A673 (cell line): ENCODE results near the gene PID1. TPM values are rescaled to one million over a fixed set of nuclear protein-coding genes. Genes with fewer than 3 reads are reported as not detected.

Experiments
- BruUV-seq: library from RNA; stranded (reverse); fragments of 400-500 nt; replicated peaks from 2 replicates; lab custom pipeline; 2021; lab: Mats Ljungman, UMichigan
- CTCF ChIA-PET: fragments of 300-600 bp; sonication (Branson Sonifier 250); formaldehyde crosslinking; loops from one replicate; lab custom pipeline; 2022; ENCODE audit warnings: antibody characterized with exemption; lab: Charles Lee
- POLR2A ChIA-PET: fragments of 300-600 bp; sonication (Branson Sonifier 250); formaldehyde crosslinking; loops from one replicate; lab custom pipeline; 2022; ENCODE audit warnings: antibody characterized with exemption; ENCODE audit not compliant: low non-redundant PET; lab: Charles Lee
- DNase-seq: peaks from one replicate; pipeline ENCODE4 v3.0.0-alpha.2; 2015; ENCODE audit warnings: low spot score
- H3K27ac ChIP-seq: fragments of 200-600 bp; sonication (generic); 2 replicates; pipeline ENCODE4 v1.5.1; 2016; ENCODE audit warnings: mixed run types, low read depth, mild to moderate bottlenecking, mixed read lengths, antibody characterized with exemption, low read length; ENCODE audit not compliant: poor library complexity, severe bottlenecking
- H3K27me3 ChIP-seq: fragments of 200-600 bp; sonication (generic); replicated peaks from 2 replicates; pipeline ENCODE4 v1.6.1; 2017; ENCODE audit warnings: mixed run types, low read depth, mild to moderate bottlenecking, mixed read lengths, antibody characterized with exemption, low read length; ENCODE audit not compliant: insufficient read depth, poor library complexity
- H3K36me3 ChIP-seq: fragments of 200-600 bp; sonication (generic); 2 replicates; pipeline ENCODE4 v1.6.1; 2016; ENCODE audit warnings: mixed run types, mild to moderate bottlenecking, mixed read lengths, antibody characterized with exemption, low read length; ENCODE audit not compliant: insufficient read depth, poor library complexity, severe bottlenecking
- H3K4me1 ChIP-seq: fragments of 200-600 bp; sonication (generic); 2 replicates; pipeline ENCODE4 v1.6.1; 2017; ENCODE audit warnings: mixed run types, mild to moderate bottlenecking, mixed read lengths, antibody characterized with exemption, low read length; ENCODE audit not compliant: insufficient read depth, poor library complexity, severe bottlenecking
- H3K4me3 ChIP-seq: fragments of 200-600 bp; sonication (generic); 2 replicates; pipeline ENCODE4 v1.5.1; 2016; ENCODE audit warnings: low read depth, mixed run types, mild to moderate bottlenecking, mixed read lengths, low read length; ENCODE audit not compliant: poor library complexity, severe bottlenecking
- H3K9me3 ChIP-seq: fragments of 200-600 bp; sonication (generic); 2 replicates; pipeline ENCODE4 v1.6.1; 2016; ENCODE audit warnings: mixed run types, low read depth, mild to moderate bottlenecking, mixed read lengths, antibody characterized with exemption, low read length; ENCODE audit not compliant: poor library complexity, severe bottlenecking
- EZH2 ChIP-seq: fragments of 200-600 bp; sonication (generic); IDR thresholded peaks from 2 replicates; pipeline ENCODE4 v1.6.1; 2017; ENCODE audit warnings: borderline replicate concordance, low read depth, mild to moderate bottlenecking, mixed read lengths, antibody characterized with exemption, low read length; ENCODE audit not compliant: poor library complexity, severe bottlenecking
- intact Hi-C: fragments of 100-400 bp; cut with micrococcal nuclease; formaldehyde crosslinking; loops from one replicate; pipeline ENCODE4 v1.10.0; 2022; ENCODE audit not compliant: unreplicated experiment
- total RNA-seq: library from RNA; stranded (reverse); gene quantifications from 2 replicates; pipeline ENCODE4 v1.2.3, GENCODE V29; 2021
- TF ChIP-seq, protein P1 (sequence below): fragments of 300-800, 200-600 bp; sonication (generic); conservative IDR thresholded peaks from 2 replicates; pipeline ENCODE4 v1.5.1; 2017; ENCODE audit warnings: low read depth, mild to moderate bottlenecking, antibody characterized with exemption, low read length, moderate library complexity, mixed read lengths

Gene PID1
- total RNA-seq, 1 experiment from 2014 or later, result 1.5 TPM

DNA sequence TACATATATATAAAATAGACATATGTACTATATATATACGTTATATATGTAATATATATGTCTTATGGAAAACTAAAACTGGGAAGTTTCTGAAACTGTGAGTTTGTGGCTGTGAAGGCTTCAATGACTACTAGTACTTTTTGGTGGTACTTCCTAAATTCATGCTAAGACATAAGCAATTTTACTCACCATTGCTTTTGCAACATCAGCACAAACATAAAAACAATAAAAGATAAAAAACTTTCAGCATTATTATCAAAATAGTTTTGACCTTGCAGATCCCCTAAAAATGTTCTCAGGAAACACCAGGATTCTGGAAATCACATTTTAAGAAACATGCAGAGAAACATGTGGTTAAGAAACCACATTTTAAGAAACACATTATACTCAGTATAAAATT is 269.9 kb downstream of the PID1 start:
- Histone ChIP-seq H3K27me3 (no peaks in the 10 kb centered on the region), H3K9me3 (peaks cover 13% of the 10 kb centered on the region), H3K27ac (no peak overlapping the region), H3K4me1 (no peaks in the 10 kb centered on the region), H3K4me3 (no peak overlapping the region), H3K36me3 (no peaks in the 10 kb centered on the region)
- no peak for DNase-seq
- POLR2A ChIA-PET, result no interaction called here
- TF ChIP-seq EZH2, result no peak
- TF ChIP-seq, protein P1, sequence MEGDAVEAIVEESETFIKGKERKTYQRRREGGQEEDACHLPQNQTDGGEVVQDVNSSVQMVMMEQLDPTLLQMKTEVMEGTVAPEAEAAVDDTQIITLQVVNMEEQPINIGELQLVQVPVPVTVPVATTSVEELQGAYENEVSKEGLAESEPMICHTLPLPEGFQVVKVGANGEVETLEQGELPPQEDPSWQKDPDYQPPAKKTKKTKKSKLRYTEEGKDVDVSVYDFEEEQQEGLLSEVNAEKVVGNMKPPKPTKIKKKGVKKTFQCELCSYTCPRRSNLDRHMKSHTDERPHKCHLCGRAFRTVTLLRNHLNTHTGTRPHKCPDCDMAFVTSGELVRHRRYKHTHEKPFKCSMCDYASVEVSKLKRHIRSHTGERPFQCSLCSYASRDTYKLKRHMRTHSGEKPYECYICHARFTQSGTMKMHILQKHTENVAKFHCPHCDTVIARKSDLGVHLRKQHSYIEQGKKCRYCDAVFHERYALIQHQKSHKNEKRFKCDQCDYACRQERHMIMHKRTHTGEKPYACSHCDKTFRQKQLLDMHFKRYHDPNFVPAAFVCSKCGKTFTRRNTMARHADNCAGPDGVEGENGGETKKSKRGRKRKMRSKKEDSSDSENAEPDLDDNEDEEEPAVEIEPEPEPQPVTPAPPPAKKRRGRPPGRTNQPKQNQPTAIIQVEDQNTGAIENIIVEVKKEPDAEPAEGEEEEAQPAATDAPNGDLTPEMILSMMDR, result no peak
- intact Hi-C loops, result no loop called here
- BruUV-seq, result no TSS peak
- CTCF ChIA-PET, result no interaction called here

DNA sequence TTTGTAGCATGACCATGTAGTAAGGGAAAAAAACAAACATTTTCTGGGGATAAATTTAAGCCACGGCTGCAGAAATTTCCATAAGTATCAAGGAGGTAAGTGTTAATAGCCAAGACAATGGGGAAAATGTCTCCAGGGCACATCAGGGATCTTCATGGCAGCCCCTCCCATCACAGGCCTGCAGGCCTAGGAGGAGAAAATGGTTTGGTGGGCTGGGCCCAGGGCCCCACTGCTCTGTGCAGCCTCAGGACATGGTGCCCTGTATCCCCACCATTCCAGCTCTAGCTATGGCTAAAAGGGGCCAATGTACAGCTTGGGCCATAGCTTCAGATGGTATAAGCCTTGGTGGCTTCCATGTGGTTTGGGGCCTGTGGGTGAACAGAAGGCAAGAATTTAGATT is 271.8 kb downstream of the PID1 start:
- BruUV-seq, result no TSS peak
- no peak for DNase-seq
- POLR2A ChIA-PET, result no interaction called here
- Histone ChIP-seq H3K4me1 (no peaks in the 10 kb centered on the region), H3K27me3 (no peaks in the 10 kb centered on the region), H3K27ac (no peak overlapping the region), H3K4me3 (no peak overlapping the region), H3K9me3 (peaks cover 16% of the 10 kb centered on the region), H3K36me3 (no peaks in the 10 kb centered on the region)
- TF ChIP-seq, protein P1, result no peak
- no peak for TF ChIP-seq EZH2
- CTCF ChIA-PET, result no interaction called here
- intact Hi-C loops, result no loop called here

DNA sequence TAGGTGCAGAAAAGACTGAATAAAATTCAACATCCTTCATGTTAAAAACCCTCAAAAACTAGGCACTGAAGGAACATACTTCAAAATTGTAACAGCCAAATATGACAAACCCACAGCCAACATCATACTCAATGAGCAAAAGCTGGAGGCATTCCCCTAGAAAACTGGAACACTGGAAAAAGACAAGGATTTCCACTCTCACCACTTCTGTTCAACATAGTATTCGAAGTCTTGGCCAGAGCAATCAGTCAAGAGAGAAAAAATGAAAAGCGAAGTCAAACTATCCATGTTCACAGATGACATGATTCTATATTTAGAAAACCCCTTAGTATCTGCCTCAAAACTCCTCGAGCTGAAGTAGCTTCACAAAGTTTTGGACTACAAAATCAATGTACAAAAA is 282.3 kb downstream of the PID1 start:
- Histone ChIP-seq H3K4me1 (no peaks in the 10 kb centered on the region), H3K36me3 (no peaks in the 10 kb centered on the region), H3K4me3 (no peak overlapping the region), H3K9me3 (peaks cover 21% of the 10 kb centered on the region), H3K27ac (no peak overlapping the region), H3K27me3 (no peaks in the 10 kb centered on the region)
- ChIA-PET CTCF (no interaction called here), POLR2A (no interaction called here)
- DNase-seq, result no peak
- BruUV-seq, result no TSS peak
- TF ChIP-seq, protein P1, result no peak
- intact Hi-C loops, result no loop called here
